Left colon (tissue), 2 donors: ENCODE measurements around the gene CCDC148. TPM values are rescaled to one million over a fixed set of nuclear protein-coding genes. Genes with fewer than 3 reads are reported as not detected.
A peak's percentile ranks its signal among the peaks of the same experiment; 100 is the strongest.
"Not testable (repeated sequence)": the region's sequence is repeated elsewhere in the genome, so short reads cannot be mapped to it uniquely, and the experiment has no call there.

Experiments
- ATAC-seq: fragments of 200-7000 bp; cut with Tn5 transposase; one replicate; pipeline ENCODE4 v1.9.1; 2020; ENCODE audit warnings: mild to moderate bottlenecking, moderate library complexity
- DNase-seq, 2 donors: peaks; one replicate each; pipeline ENCODE4 v3.0.0-alpha.2; 2020
- intact Hi-C, 2 donors: fragments of 100-400 bp; cut with DNase I in 1 of 2; cut with micrococcal nuclease in 1 of 2; formaldehyde crosslinking; loops; one replicate each; pipeline versions ENCODE4 v1.11.2 to v1.14.0; 2022; cut with DNase I, micrococcal nuclease
- total RNA-seq, 2 donors: library from RNA; stranded (reverse); fragmentation: NEBNext Ultra II Directional; extraction: Animal tissue kit (Norgen Biotek cat#: 25700); gene quantifications; one replicate each; pipeline ENCODE4 v1.2.1, GENCODE V29; 2021
- donor health status: DM: no; HTN: no; CAD: no.
- donor health status: DM: yes; HTN: yes; CAD: no.

Gene CCDC148
- total RNA-seq, 2 donors from 2014 or later: 0.73 TPM; not detected in 1

- no peak for ATAC-seq
- intact Hi-C loops: no loop called here
Observed at GRCh38 chr2:158321264-158321663, 135.3 kb downstream of the CCDC148 start.

GRCh38 chr2:158319269-158319668, 137.3 kb downstream of the CCDC148 start:
- ATAC-seq (no peak), DNase-seq (no peak)
- intact Hi-C loops: no loop called here

More at GRCh38 chr2:158321264-158321663, 135.3 kb downstream of the CCDC148 start:
- DNase-seq: no peak

GRCh38 chr2:158317642-158318041, 138.9 kb downstream of the CCDC148 start:
- intact Hi-C loops: no loop called here
- no peak for DNase-seq

GRCh38 chr2:158315803-158316414, 140.6 kb downstream of the CCDC148 start:
- DNase-seq (no peak), ATAC-seq (no peak)
- intact Hi-C loops: no loop called here

More at GRCh38 chr2:158317642-158318041, 138.9 kb downstream of the CCDC148 start:
- ATAC-seq: no peak

GRCh38 chr2:158315000-158315399, 141.6 kb downstream of the CCDC148 start:
- DNase-seq (no peak), ATAC-seq (no peak)
- intact Hi-C loops: no loop called here

GRCh38 chr2:158313734-158314133, 142.8 kb downstream of the CCDC148 start:
- intact Hi-C loops: no loop called here
- ATAC-seq: no peak

GRCh38 chr2:158312981-158313380, 143.6 kb downstream of the CCDC148 start:
- DNase-seq (no peak), ATAC-seq (no peak)
- intact Hi-C loops: no loop called here

More at GRCh38 chr2:158313734-158314133, 142.8 kb downstream of the CCDC148 start:
- no peak for DNase-seq

- ATAC-seq, DNase-seq, intact Hi-C loops: not testable (repeated sequence)
Observed at GRCh38 chr2:158310407-158310806, 146.1 kb downstream of the CCDC148 start.

- ATAC-seq (no peak), DNase-seq (no peak)
- intact Hi-C loops: no loop called here
Observed at GRCh38 chr2:158305501-158305900, 151.1 kb downstream of the CCDC148 start.

- no peak for DNase-seq
- intact Hi-C loops: no loop called here
Observed at GRCh38 chr2:158300394-158300793, 156.2 kb downstream of the CCDC148 start.

GRCh38 chr2:158297606-158298005, 158.9 kb downstream of the CCDC148 start:
- ATAC-seq (no peak), DNase-seq (no peak)
- intact Hi-C loops: no loop called here

More at GRCh38 chr2:158300394-158300793, 156.2 kb downstream of the CCDC148 start:
- ATAC-seq: no peak

- ATAC-seq (no peak), DNase-seq (no peak)
- intact Hi-C loops: no loop called here
Observed at GRCh38 chr2:158297120-158297519, 159.4 kb downstream of the CCDC148 start.

GRCh38 chr2:158293722-158294121, 162.8 kb downstream of the CCDC148 start:
- intact Hi-C loops: no loop called here
- DNase-seq (no peak), ATAC-seq (no peak)

- DNase-seq (no peak), ATAC-seq (no peak)
- intact Hi-C loops: no loop called here
Observed at GRCh38 chr2:158291544-158292180, 164.9 kb downstream of the CCDC148 start.

GRCh38 chr2:158290225-158290624, 166.3 kb downstream of the CCDC148 start:
- ATAC-seq: no peak
- intact Hi-C loops: no loop called here
- DNase-seq: no peak

- intact Hi-C loops: no loop called here
- DNase-seq (no peak), ATAC-seq (no peak)
Observed at GRCh38 chr2:158276619-158277471, 179.7 kb downstream of the CCDC148 start.

GRCh38 chr2:158273791-158274190, 182.8 kb downstream of the CCDC148 start:
- ATAC-seq (no peak), DNase-seq (no peak)
- intact Hi-C loops: no loop called here

- intact Hi-C loops: no loop called here
- DNase-seq (no peak), ATAC-seq (no peak)
Observed at GRCh38 chr2:158270536-158270935, 186.0 kb downstream of the CCDC148 start.

GRCh38 chr2:158269143-158269542, 187.4 kb downstream of the CCDC148 start:
- intact Hi-C loops: no loop called here
- peak in 1 of 2 donors; percentile 5 for DNase-seq
- peak; percentile 41 for ATAC-seq

GRCh38 chr2:158266111-158266510, 190.4 kb downstream of the CCDC148 start:
- no peak for DNase-seq
- intact Hi-C loops: no loop called here

More at GRCh38 chr2:158266111-158266510, 190.4 kb downstream of the CCDC148 start:
- ATAC-seq: peak; percentile 28
